OCI-LY1 (cell line): ENCODE results near the gene ZNRF3.

Source experiments
- H2AFZ ChIP-seq: fragments of 200-600 bp; sonication (generic), shearing (Covaris generic); 2 replicates; pipeline ENCODE4 v1.6.0; 2014; ENCODE audit warnings: antibody characterized with exemption, mild to moderate bottlenecking, low read length
- H3F3A ChIP-seq: fragments of 200-600 bp; sonication (generic), shearing (Covaris generic); 2 replicates; pipeline ENCODE4 v1.6.0; 2014; ENCODE audit warnings: mild to moderate bottlenecking, antibody characterized with exemption, low read length, moderate library complexity; ENCODE audit not compliant: insufficient read depth
- H3K27ac ChIP-seq: fragments of 200-600 bp; sonication (generic); 2 replicates; pipeline ENCODE4 v1.5.1; 2014; ENCODE audit warnings: low read length, mixed run types, mild to moderate bottlenecking, low read depth; ENCODE audit not compliant: poor library complexity, severe bottlenecking
- H3K27me3 ChIP-seq: fragments of 200-600 bp; sonication (generic); 2 replicates; pipeline ENCODE4 v1.6.0; 2014; ENCODE audit warnings: antibody characterized with exemption, mild to moderate bottlenecking, low read length, moderate library complexity; ENCODE audit not compliant: insufficient read depth
- H3K36me3 ChIP-seq: fragments of 200-600 bp; sonication (generic); 2 replicates; pipeline ENCODE4 v1.6.1; 2014; ENCODE audit warnings: mild to moderate bottlenecking, antibody characterized with exemption, low read length, moderate library complexity, mixed read lengths; ENCODE audit not compliant: insufficient read depth
- H3K4me1 ChIP-seq: fragments of 200-600 bp; sonication (generic); 2 replicates; pipeline ENCODE4 v1.5.1; 2014; ENCODE audit warnings: mild to moderate bottlenecking, low read length, moderate library complexity; ENCODE audit not compliant: insufficient read depth, severe bottlenecking
- H3K4me2 ChIP-seq: fragments of 200-600 bp; sonication (generic), shearing (Covaris generic); 2 replicates; pipeline ENCODE4 v1.6.1; 2014; ENCODE audit warnings: low read length
- H3K4me3 ChIP-seq: fragments of 200-600 bp; sonication (generic); 2 replicates; pipeline ENCODE4 v1.5.1; 2014; ENCODE audit warnings: low read length, low read depth, mild to moderate bottlenecking, mixed read lengths; ENCODE audit not compliant: poor library complexity, severe bottlenecking
- H3K79me2 ChIP-seq: fragments of 200-600 bp; shearing (Covaris generic); 2 replicates; pipeline ENCODE4 v1.6.1; 2016; ENCODE audit warnings: mixed run types, low read length, mixed read lengths; ENCODE audit not compliant: insufficient read depth
- H3K9ac ChIP-seq: fragments of 200-600 bp; sonication (generic), shearing (Covaris generic); 2 replicates; pipeline ENCODE4 v1.6.1; 2014; ENCODE audit warnings: mild to moderate bottlenecking, low read length, mixed read lengths
- H3K9me2 ChIP-seq: fragments of 200-600 bp; sonication (generic), shearing (Covaris generic); 2 replicates; pipeline ENCODE4 v1.6.1; 2014; ENCODE audit warnings: low read depth, mild to moderate bottlenecking, low read length, mixed read lengths
- H3K9me3 ChIP-seq: fragments of 200-600 bp; shearing (Covaris generic); 2 replicates; pipeline ENCODE4 v1.6.1; 2014; ENCODE audit warnings: low read length, mixed read lengths
- H4K20me1 ChIP-seq: fragments of 200-600 bp; sonication (generic), shearing (Covaris generic); 2 replicates; pipeline ENCODE4 v1.6.0; 2016; ENCODE audit warnings: mild to moderate bottlenecking, low read length; ENCODE audit not compliant: insufficient read depth
- CTCF ChIP-seq: fragments of 200-600 bp; sonication (generic), shearing (Covaris generic); IDR thresholded peaks from 2 replicates; pipeline ENCODE4 v1.5.1; 2017; ENCODE audit warnings: mild to moderate bottlenecking, antibody characterized with exemption, low read length, moderate library complexity, mixed read lengths
- EZH2 ChIP-seq: fragments of 200-600 bp; sonication (generic), shearing (Covaris generic); IDR thresholded peaks from 2 replicates; pipeline ENCODE4 v1.8.0; 2017; ENCODE audit warnings: borderline replicate concordance, mixed run types, mild to moderate bottlenecking, antibody characterized with exemption, low read length, moderate library complexity, mixed read lengths

The ZNRF3 gene

GRCh38 chr22:29011240-29012100 lies 128.1 kb downstream of the ZNRF3 start:
- no peak overlapping the region for H3K9ac ChIP-seq
- no peaks in the 10 kb centered on the region for H3K4me1 ChIP-seq
- peaks cover 10% of the 10 kb centered on the region for H3K27me3 ChIP-seq
- H3K4me3 ChIP-seq = no peak overlapping the region
- no peaks in the 10 kb centered on the region for H3K9me3 ChIP-seq
- no peaks in the 10 kb centered on the region for H3K9me2 ChIP-seq
- TF ChIP-seq EZH2 (no peak), CTCF (no peak)
- no peak overlapping the region for H3K27ac ChIP-seq
- no peaks in the 10 kb centered on the region for H4K20me1 ChIP-seq
- no peaks in the 10 kb centered on the region for H3K36me3 ChIP-seq
- H3K79me2 ChIP-seq = no peaks in the 10 kb centered on the region
- H3K4me2 ChIP-seq = no peak overlapping the region
- H3F3A ChIP-seq = no peaks in the 10 kb centered on the region
- no peak overlapping the region for H2AFZ ChIP-seq

- no peak overlapping the region for H3K9ac ChIP-seq
- no peaks in the 10 kb centered on the region for H3K36me3 ChIP-seq
- no peak overlapping the region for H3K4me3 ChIP-seq
- no peak overlapping the region for H3K4me2 ChIP-seq
- no peaks in the 10 kb centered on the region for H3K9me3 ChIP-seq
- H4K20me1 ChIP-seq = no peaks in the 10 kb centered on the region
- no peak overlapping the region for H2AFZ ChIP-seq
- TF ChIP-seq CTCF (no peak), EZH2 (no peak)
- H3K27me3 ChIP-seq = peaks cover 10% of the 10 kb centered on the region
- H3K9me2 ChIP-seq = no peaks in the 10 kb centered on the region
- no peak overlapping the region for H3K27ac ChIP-seq
- H3F3A ChIP-seq = no peaks in the 10 kb centered on the region
- no peaks in the 10 kb centered on the region for H3K4me1 ChIP-seq
- no peaks in the 10 kb centered on the region for H3K79me2 ChIP-seq
Observed at GRCh38 chr22:29012101-29012433, 128.7 kb downstream of the ZNRF3 start.

- Histone ChIP-seq H4K20me1 (no peaks in the 10 kb centered on the region), H3K4me3 (no peak overlapping the region), H3K4me2 (no peak overlapping the region), H2AFZ (no peak overlapping the region), H3K27ac (no peak overlapping the region), H3F3A (no peaks in the 10 kb centered on the region), H3K4me1 (no peaks in the 10 kb centered on the region), H3K9me2 (no peaks in the 10 kb centered on the region), H3K9me3 (no peaks in the 10 kb centered on the region), H3K36me3 (no peaks in the 10 kb centered on the region), H3K79me2 (no peaks in the 10 kb centered on the region), H3K9ac (no peak overlapping the region), H3K27me3 (peaks cover 10% of the 10 kb centered on the region)
- TF ChIP-seq CTCF (no peak), EZH2 (no peak)
Observed at GRCh38 chr22:29012952-29013351, 129.6 kb downstream of the ZNRF3 start.
